ENCODE measurements around the gene CERS1. TPM values are rescaled to one million over a fixed set of nuclear protein-coding genes. Genes with fewer than 3 reads are reported as not detected.

Gene CERS1
- total and polyA plus RNA-seq, 2 experiments from 2014 or later, result 0.38 to 0.54 TPM

- H2AFZ ChIP-seq, result no peak overlapping the region
- WGBS, 2 experiments (ENCODE audit: low coverage in 1 of 2, low lambda C conversion rate in 2 of 2, missing lambda C conversion rate in 2 of 2), result 0 to 1% methylated on average over 42 to 51 of the region's 69 CpGs
- H3K4me2 ChIP-seq (ENCODE audit: unreplicated experiment), result peak overlapping the region; percentile 88
- peaks cover 56% of the 10 kb centered on the region for H3K79me2 ChIP-seq (ENCODE audit: insufficient read depth)
- no peaks in the 10 kb centered on the region for H3K36me3 ChIP-seq (ENCODE audit: low read depth)
- H3K27me3 ChIP-seq (replicated peaks; ENCODE audit: insufficient read depth), result no peaks in the 10 kb centered on the region
- peak; percentile 65 for DNase-seq
- peak overlapping the region; percentile 92 for H3K9ac ChIP-seq
- H3K27ac ChIP-seq, result peak overlapping the region; percentile 59; the same call in 1 of the 2 replicates
- no peaks in the 10 kb centered on the region for H3K9me2 ChIP-seq (ENCODE audit: insufficient read depth)
- TF ChIP-seq EZH2phosphoT487 (IDR thresholded peaks at IDR 0.05; ENCODE audit: insufficient read depth, low read depth) (no peak), EZH2 (IDR thresholded peaks at IDR 0.05; ENCODE audit: insufficient read depth, poor library complexity, severe bottlenecking) (no peak)
- in situ Hi-C loops (cut with MboI), result loop anchor here (25.0 kb wide), 1 partner anchor 370 kb away; no protein-coding TSS in a partner anchor
- peaks cover 27% of the 10 kb centered on the region; the same call in 1 of the 2 replicates for H4K20me1 ChIP-seq (ENCODE audit: insufficient read depth)
- no peaks in the 10 kb centered on the region for H3K9me3 ChIP-seq (ENCODE audit: low read depth)
- peak overlapping the region; percentile 85 for H3K4me3 ChIP-seq
- H3F3A ChIP-seq (ENCODE audit: insufficient read depth), result no peaks in the 10 kb centered on the region
- H3K4me1 ChIP-seq (ENCODE audit: insufficient read depth), result peaks cover 11% of the 10 kb centered on the region
Observed at GRCh38 chr19:18832306-18833140, 63.4 kb downstream of the CERS1 start.

GRCh38 chr19:18831524-18832305 is 64.2 kb downstream of the CERS1 start, which contains the start of gene UPF1:
UPF1 (plus strand) TSS chr19:18831959; CDS start chr19:18832210, 251 bp downstream.
- peaks cover 47% of the 10 kb centered on the region for H3K79me2 ChIP-seq (ENCODE audit: insufficient read depth)
- H3K27ac ChIP-seq, result peak within 1 kb of the TSS; percentile 59
- peak within 1 kb of the TSS; percentile 95 for H2AFZ ChIP-seq
- peaks cover 22% of the 10 kb centered on the region; the same call in 1 of the 2 replicates for H4K20me1 ChIP-seq (ENCODE audit: insufficient read depth)
- TF ChIP-seq EZH2phosphoT487 (IDR thresholded peaks at IDR 0.05; ENCODE audit: insufficient read depth, low read depth), result no peak
- no peak for TF ChIP-seq EZH2 (IDR thresholded peaks at IDR 0.05; ENCODE audit: insufficient read depth, poor library complexity, severe bottlenecking)
- in situ Hi-C loops (cut with MboI), result loop anchor here (25.0 kb wide), 1 partner anchor 369 kb away; no protein-coding TSS in a partner anchor
- no peaks in the 10 kb centered on the region for H3K9me3 ChIP-seq (ENCODE audit: low read depth)
- no peaks in the 10 kb centered on the region for H3K36me3 ChIP-seq (ENCODE audit: low read depth)
- H3K27me3 ChIP-seq (replicated peaks; ENCODE audit: insufficient read depth), result no peaks in the 10 kb centered on the region
- H3K4me1 ChIP-seq (ENCODE audit: insufficient read depth), result peaks cover 11% of the 10 kb centered on the region
- DNase-seq, result peak; percentile 96
- H3K9ac ChIP-seq, result peak within 1 kb of the TSS; percentile 92
- no peaks in the 10 kb centered on the region for H3F3A ChIP-seq (ENCODE audit: insufficient read depth)
- H3K4me3 ChIP-seq, result peak within 1 kb of the TSS; percentile 85
- H3K9me2 ChIP-seq (ENCODE audit: insufficient read depth), result no peaks in the 10 kb centered on the region
- WGBS, 2 experiments (ENCODE audit: low coverage in 1 of 2, low lambda C conversion rate in 2 of 2, missing lambda C conversion rate in 2 of 2), result 0 to 1% methylated on average over 67 to 73 of the region's 96 CpGs
- peak within 1 kb of the TSS; percentile 88 for H3K4me2 ChIP-seq (ENCODE audit: unreplicated experiment)

GRCh38 chr19:18830488-18830887 is 65.5 kb downstream of the CERS1 start:
- in situ Hi-C loops (cut with MboI), result loop anchor here (25.0 kb wide), 1 partner anchor 368 kb away; no protein-coding TSS in a partner anchor
- Histone ChIP-seq H2AFZ (no peak overlapping the region), H3F3A (ENCODE audit: insufficient read depth) (no peaks in the 10 kb centered on the region), H4K20me1 (ENCODE audit: insufficient read depth) (peaks cover 18% of the 10 kb centered on the region; the same call in 1 of the 2 replicates), H3K9me2 (ENCODE audit: insufficient read depth) (no peaks in the 10 kb centered on the region), H3K4me2 (ENCODE audit: unreplicated experiment) (no peak overlapping the region), H3K27ac (no peak overlapping the region), H3K4me1 (ENCODE audit: insufficient read depth) (peaks cover 11% of the 10 kb centered on the region), H3K4me3 (no peak overlapping the region), H3K9me3 (ENCODE audit: low read depth) (no peaks in the 10 kb centered on the region), H3K79me2 (ENCODE audit: insufficient read depth) (peaks cover 35% of the 10 kb centered on the region), H3K9ac (no peak overlapping the region), H3K36me3 (ENCODE audit: low read depth) (no peaks in the 10 kb centered on the region), H3K27me3 (replicated peaks; ENCODE audit: insufficient read depth) (no peaks in the 10 kb centered on the region)
- DNase-seq, result no peak
- TF ChIP-seq EZH2phosphoT487 (IDR thresholded peaks at IDR 0.05; ENCODE audit: insufficient read depth, low read depth), result no peak
- WGBS, 2 experiments (ENCODE audit: low coverage in 1 of 2, low lambda C conversion rate in 2 of 2, missing lambda C conversion rate in 2 of 2), result 89 to 91% methylated on average over 2 of the region's 2 CpGs

DNA sequence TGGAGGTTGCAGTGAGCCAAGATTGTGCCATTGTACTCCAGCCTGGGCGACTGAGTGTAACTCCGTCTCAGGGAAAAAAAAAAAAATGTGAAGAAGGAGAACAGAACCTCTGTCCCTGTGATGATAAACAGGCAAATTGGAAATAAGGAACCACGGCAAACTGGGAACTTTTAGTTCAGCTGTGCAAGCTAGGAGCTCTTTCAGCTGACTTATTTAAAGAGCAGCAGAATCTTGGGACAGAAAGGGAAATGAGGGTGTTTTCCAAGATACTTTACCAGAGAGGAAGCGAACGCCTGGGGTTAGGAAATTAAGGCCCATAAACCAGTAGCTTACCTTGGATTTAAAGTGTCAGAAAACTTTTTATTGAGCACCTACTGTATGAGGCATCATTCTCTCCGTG is 67.2 kb downstream of the CERS1 start:
- H2AFZ ChIP-seq, result no peak overlapping the region
- H3K27me3 ChIP-seq (replicated peaks; ENCODE audit: insufficient read depth), result no peaks in the 10 kb centered on the region
- H3K4me3 ChIP-seq, result no peak overlapping the region
- H4K20me1 ChIP-seq (ENCODE audit: insufficient read depth), result peaks cover 3% of the 10 kb centered on the region; the same call in 1 of the 2 replicates
- in situ Hi-C loops (cut with MboI), result loop anchor here (25.0 kb wide), 1 partner anchor 366 kb away; no protein-coding TSS in a partner anchor
- no peak for DNase-seq
- H3K36me3 ChIP-seq (ENCODE audit: low read depth), result no peaks in the 10 kb centered on the region
- no peak overlapping the region for H3K9ac ChIP-seq
- TF ChIP-seq EZH2phosphoT487 (IDR thresholded peaks at IDR 0.05; ENCODE audit: insufficient read depth, low read depth) (no peak), EZH2 (IDR thresholded peaks at IDR 0.05; ENCODE audit: insufficient read depth, poor library complexity, severe bottlenecking) (no peak)
- H3K9me2 ChIP-seq (ENCODE audit: insufficient read depth), result no peaks in the 10 kb centered on the region
- no peak overlapping the region for H3K4me2 ChIP-seq (ENCODE audit: unreplicated experiment)
- peaks cover 18% of the 10 kb centered on the region for H3K79me2 ChIP-seq (ENCODE audit: insufficient read depth)
- H3K27ac ChIP-seq, result no peak overlapping the region
- H3K4me1 ChIP-seq (ENCODE audit: insufficient read depth), result peaks cover 3% of the 10 kb centered on the region
- H3K9me3 ChIP-seq (ENCODE audit: low read depth), result no peaks in the 10 kb centered on the region
- WGBS, 2 experiments (ENCODE audit: low coverage in 1 of 2, low lambda C conversion rate in 2 of 2, missing lambda C conversion rate in 2 of 2), result 33 to 40% methylated on average over 6 of the region's 6 CpGs
- no peaks in the 10 kb centered on the region for H3F3A ChIP-seq (ENCODE audit: insufficient read depth)

Other genes starting within 250 kb of the CERS1 start
- 1.2 and 1.4 TPM in 2 replicates for gene CRTC1, start 212.5 kb downstream of the CERS1 start, total RNA-seq (2014; rRNA removed; shearing (Covaris generic))
- 4.0 and 5.1 TPM in 2 replicates for gene CRTC1, start 212.5 kb downstream of the CERS1 start, polyA plus RNA-seq (2016; fragmentation: Nextera tagmentation; extraction: Ambion mirVana)
- gene COMP, start 104.9 kb downstream of the CERS1 start, total RNA-seq (2014; rRNA removed; shearing (Covaris generic)), result 93.8 and 96.6 TPM in 2 replicates
- gene COMP, start 104.9 kb downstream of the CERS1 start, polyA plus RNA-seq (2016; fragmentation: Nextera tagmentation; extraction: Ambion mirVana), result 252 and 257 TPM in 2 replicates
- 51.7 and 57.4 TPM in 2 replicates for gene UPF1, start 64.2 kb downstream of the CERS1 start, total RNA-seq (2014; rRNA removed; shearing (Covaris generic))
- gene UPF1, start 64.2 kb downstream of the CERS1 start, polyA plus RNA-seq (2016; fragmentation: Nextera tagmentation; extraction: Ambion mirVana), result 3.5 and 4.3 TPM in 2 replicates
- 347 and 359 TPM in 2 replicates for gene COPE, start 23.2 kb upstream of the CERS1 start, total RNA-seq (2014; rRNA removed; shearing (Covaris generic))
- gene COPE, start 23.2 kb upstream of the CERS1 start, polyA plus RNA-seq (2016; fragmentation: Nextera tagmentation; extraction: Ambion mirVana), result 322 and 330 TPM in 2 replicates
- gene DDX49, start 23.6 kb upstream of the CERS1 start, total RNA-seq (2014; rRNA removed; shearing (Covaris generic)), result 71.6 and 76.0 TPM in 2 replicates
- gene DDX49, start 23.6 kb upstream of the CERS1 start, polyA plus RNA-seq (2016; fragmentation: Nextera tagmentation; extraction: Ambion mirVana), result 53.4 and 56.5 TPM in 2 replicates
- gene HOMER3, start 45.1 kb upstream of the CERS1 start, total RNA-seq (2014; rRNA removed; shearing (Covaris generic)), result 107 and 134 TPM in 2 replicates
- gene HOMER3, start 45.1 kb upstream of the CERS1 start, polyA plus RNA-seq (2016; fragmentation: Nextera tagmentation; extraction: Ambion mirVana), result 64.6 and 65.1 TPM in 2 replicates
- 27.6 and 29.7 TPM in 2 replicates for gene SUGP2, start 137.4 kb upstream of the CERS1 start, total RNA-seq (2014; rRNA removed; shearing (Covaris generic))
- 26.7 and 28.8 TPM in 2 replicates for gene SUGP2, start 137.4 kb upstream of the CERS1 start, polyA plus RNA-seq (2016; fragmentation: Nextera tagmentation; extraction: Ambion mirVana)
- gene ARMC6, start 137.4 kb upstream of the CERS1 start, total RNA-seq (2014; rRNA removed; shearing (Covaris generic)), result 43.1 and 45.0 TPM in 2 replicates
- gene ARMC6, start 137.4 kb upstream of the CERS1 start, polyA plus RNA-seq (2016; fragmentation: Nextera tagmentation; extraction: Ambion mirVana), result 23.9 and 26.0 TPM in 2 replicates
- 6.9 and 7.3 TPM in 2 replicates for gene SLC25A42, start 167.8 kb upstream of the CERS1 start, total RNA-seq (2014; rRNA removed; shearing (Covaris generic))
- gene SLC25A42, start 167.8 kb upstream of the CERS1 start, polyA plus RNA-seq (2016; fragmentation: Nextera tagmentation; extraction: Ambion mirVana), result 4.8 and 5.9 TPM in 2 replicates
- 33.7 and 36.8 TPM in 2 replicates for gene TMEM161A, start 242.3 kb upstream of the CERS1 start, total RNA-seq (2014; rRNA removed; shearing (Covaris generic))
- gene TMEM161A, start 242.3 kb upstream of the CERS1 start, polyA plus RNA-seq (2016; fragmentation: Nextera tagmentation; extraction: Ambion mirVana), result 29.1 and 32.5 TPM in 2 replicates